Measurements from ENCODE around the gene SAMD4B.
"Not testable (repeated sequence)": the region's sequence is repeated elsewhere in the genome, so short reads cannot be mapped to it uniquely, and the experiment has no call there.

The SAMD4B gene

DNA sequence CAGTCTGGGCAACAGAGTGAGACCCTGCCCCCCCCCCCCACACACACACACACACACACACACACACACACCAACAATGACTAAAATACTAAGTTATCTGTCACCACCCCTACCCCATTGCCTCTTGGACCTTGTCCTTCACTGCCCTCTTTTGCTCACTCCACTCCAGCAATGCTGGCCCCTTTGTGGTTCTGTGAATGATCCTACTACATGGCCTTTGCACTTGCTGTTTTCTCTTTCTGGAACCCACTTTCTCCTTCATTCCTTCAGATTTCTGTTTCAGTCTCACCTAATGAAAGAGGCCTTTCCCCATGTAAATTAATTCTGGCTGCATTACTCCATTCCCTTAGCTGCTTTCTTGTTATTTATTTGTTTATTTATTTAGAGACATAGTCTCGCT, 2.5 kb upstream of the SAMD4B start:
- DNase-seq: no peak

DNA sequence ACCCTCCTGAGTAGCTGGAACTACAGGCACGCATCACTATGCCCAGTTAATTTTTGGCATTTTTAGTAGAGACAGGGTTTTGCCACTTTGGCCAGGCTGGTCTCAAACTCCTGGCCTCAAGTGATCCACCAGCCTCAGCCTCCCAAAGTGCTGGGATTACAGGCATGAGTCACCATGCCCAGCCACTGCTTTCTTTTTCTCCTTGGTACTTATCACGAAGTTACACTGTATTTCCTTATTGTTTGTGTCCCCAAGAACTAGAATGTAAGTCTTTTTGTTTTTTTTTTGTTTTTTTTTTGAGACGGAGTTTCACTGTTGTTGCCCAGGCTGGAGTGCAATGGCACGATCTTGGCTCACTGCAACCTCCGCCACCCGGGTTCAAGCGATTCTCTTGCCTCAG, 2.1 kb upstream of the SAMD4B start:
- DNase-seq: not testable (repeated sequence)

GRCh38 chr19:39341129-39341718, 997 bp upstream of the SAMD4B start:
- DNase-seq: peak; percentile 31 to 39

DNA sequence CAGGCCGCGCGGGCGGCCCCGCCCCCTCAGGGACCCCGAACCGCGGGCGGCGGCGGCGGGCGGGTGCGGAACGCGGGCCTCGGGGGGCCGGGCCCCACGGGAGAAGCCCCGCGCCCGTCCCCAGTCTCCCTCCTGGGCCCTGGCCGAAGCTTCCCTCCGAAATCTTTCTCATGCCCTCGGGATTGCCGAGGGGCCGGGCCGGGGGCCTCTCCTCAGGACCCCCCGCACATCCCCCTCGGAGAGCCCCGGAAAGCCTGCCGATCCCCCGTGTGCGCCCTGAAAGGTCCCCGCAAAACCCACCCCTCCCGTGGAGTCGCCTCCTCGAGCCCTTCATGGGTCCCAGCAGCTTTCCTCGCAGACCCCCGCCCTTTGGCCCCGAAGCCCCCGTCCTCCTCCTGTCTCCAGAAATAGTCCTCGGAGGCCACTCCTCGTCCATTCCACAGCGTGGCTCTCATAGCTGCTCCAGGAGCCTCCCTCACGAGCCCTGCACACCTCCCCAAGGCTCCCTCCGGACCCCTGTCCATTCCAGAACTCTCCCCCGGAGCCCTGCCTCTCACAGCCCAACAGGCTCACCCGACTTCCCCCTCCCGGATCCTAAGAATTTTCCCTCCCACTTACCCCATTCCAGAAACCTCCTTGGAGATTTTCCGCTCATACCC, 555 bp downstream of the SAMD4B start:
- DNase-seq: no peak

- no peak for DNase-seq
Measured at GRCh38 chr19:39345956-39346355, 3.7 kb downstream of the SAMD4B start.

DNA sequence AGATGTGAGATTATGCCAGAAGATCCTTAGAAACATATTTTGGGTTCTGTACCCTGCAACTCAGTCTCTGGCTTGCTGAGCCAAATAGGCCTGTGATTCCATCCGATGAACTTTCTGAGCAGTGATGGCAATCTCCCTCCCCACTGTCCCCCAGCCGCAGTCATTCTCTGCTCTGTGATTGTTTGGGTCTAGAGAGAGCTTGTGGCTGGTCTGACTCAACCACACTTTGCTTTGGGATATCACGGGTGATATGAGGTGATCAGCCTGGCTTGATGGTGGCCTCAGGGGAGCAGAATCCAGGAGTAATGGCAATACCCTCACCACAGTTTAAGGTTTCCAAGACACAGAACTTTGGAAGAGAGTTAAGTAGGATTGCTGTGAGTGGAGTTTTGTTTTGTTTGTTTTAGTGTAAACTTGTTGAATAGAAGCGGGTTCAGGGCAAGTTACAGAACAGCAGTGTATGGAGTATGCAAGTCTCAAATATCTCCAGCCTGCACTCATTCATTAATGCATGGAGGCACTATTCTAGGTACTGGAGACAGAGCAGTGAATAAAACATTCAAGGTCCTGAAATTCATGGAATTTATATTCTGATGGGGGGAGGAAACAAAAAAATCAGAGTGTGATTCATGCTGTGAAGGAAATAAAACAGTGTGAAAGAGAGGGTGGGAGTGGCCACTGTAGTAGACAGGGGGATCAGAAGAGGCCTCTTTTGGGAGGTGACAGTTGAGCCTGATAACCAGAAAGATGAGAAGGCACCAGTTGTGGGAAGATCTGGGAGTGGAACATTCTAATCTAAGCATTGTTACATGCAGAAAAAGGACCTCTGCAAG, 5.3 kb downstream of the SAMD4B start:
- DNase-seq: no peak

DNA sequence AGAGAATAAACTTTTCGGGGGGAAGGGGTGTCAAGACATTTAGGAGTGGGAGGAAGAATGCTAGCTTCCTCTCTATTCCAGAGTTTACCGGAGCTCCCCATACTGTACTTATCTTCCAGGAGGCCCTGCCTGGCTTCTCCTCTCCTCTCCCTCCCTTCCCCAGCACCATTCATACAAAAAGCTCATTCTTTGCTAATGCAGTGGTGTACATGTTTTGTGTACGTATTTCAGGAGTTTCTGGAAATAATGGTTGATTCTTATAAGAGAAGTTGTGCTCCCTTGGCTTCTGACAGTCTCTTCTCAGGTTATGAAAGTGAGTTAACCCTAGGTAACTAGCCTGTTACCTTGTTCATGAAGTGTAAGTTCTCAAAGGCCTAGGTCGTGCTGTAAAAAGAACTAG, 7.1 kb downstream of the SAMD4B start:
- no peak for DNase-seq

DNA sequence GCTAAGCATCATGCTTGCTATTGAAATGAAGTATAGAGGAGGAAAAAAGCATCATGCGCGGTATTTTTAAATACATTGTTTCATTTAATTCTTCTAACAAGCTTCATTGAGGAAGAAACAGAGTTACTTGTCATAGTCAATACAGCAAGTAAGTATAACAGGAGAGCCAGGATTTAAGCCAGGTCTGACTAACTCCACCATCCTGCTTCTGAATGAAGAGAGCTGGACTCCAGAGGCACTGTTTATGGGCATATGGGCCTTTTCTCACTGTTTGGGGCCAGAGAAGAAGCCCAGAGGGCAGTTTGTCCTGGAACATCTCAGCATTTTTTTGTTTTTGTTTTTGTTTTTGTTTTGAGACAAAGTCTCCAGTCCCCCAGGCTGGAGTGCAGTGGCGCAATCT, 7.9 kb downstream of the SAMD4B start:
- no peak for DNase-seq

DNA sequence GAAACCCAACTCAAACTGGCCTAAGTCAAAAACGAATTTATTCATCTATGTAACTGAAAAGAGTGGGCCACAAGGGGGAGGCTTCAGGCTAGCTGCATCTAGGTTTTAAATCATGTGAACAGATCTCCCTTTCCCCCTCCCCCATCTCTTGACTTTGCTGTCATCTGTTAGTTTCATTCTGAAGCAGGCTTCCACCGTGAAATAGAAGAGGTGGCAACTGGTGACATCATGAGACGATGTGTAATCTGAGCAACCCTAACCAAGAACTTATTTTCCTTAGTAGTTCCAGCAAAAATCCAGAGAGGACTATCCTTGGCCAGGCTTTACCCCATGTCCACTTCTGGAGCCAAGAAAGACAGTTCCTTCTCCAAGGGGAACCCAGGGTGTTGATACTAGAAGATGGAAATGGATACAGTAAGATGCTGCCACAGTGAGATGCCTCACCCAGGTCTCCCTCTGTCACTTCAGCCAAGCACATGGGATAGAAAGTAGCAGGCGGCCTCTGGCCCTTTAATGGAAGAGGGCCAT, 9.4 kb downstream of the SAMD4B start:
- peak; percentile 30 to 55 for DNase-seq

DNA sequence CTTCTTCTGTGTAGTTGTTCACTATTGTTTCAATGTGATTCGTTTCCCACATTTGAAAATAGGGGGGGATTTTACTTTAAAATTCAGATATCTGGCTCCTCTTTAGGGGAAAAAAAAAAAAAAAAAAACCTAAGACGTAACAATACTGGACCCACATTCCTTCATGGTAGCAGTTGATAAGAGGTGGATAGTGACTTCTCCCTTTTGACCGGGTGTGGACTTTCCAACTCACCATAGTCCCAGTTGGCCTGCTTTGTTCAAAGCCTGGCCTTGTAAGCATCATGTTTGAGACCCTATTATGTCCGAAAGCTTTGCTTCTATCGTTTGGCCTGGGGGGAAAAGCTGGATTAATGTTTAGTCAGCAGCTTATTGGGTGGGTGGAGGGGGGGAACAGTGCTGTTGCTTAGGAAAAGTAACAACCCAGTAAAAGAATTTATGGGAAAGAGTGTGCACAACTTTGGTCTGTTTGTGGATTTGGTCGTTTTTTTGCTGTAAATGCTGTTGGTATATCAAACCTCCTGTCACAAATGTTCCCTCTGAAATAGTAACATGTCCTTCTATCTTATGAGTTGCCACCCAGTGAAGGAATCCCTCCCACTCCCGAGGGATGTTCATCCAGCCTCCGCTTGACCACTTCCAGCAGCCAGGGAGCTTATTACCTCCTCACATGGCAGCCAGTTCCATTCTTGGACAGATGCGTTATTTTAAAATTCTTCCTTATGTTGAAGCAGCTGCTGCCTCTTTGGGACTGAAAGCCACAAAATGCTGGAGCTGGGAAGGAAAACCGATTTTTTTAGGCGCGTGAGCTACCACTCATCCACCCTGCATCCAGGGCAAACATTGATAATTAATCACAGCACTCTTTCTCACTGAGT, 10.4 kb downstream of the SAMD4B start:
- DNase-seq: no peak

DNA sequence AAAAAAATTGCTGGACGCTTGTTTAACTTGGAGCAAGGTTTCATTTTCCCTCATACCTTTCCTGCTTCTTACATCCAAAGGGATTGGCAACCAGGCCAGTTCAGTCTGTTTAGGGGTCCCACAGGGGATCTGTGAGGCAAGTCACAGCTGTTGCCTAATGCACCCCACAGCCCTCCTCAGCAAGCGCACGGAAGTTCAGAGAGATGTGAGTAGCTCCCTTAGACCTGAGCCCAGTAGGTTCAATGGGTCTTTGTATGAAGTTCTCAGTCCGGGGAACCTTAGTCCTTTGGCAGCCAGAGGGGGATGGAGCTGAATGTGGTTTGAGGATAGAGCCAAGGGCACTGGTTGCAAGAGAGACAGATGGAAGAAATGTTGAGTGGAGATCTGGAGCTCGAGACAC, 13.0 kb downstream of the SAMD4B start:
- no peak for DNase-seq

- no peak for DNase-seq
Measured at GRCh38 chr19:39356073-39356472, 13.9 kb downstream of the SAMD4B start.

- DNase-seq: no peak
Measured at GRCh38 chr19:39356647-39357046, 14.4 kb downstream of the SAMD4B start.

DNA sequence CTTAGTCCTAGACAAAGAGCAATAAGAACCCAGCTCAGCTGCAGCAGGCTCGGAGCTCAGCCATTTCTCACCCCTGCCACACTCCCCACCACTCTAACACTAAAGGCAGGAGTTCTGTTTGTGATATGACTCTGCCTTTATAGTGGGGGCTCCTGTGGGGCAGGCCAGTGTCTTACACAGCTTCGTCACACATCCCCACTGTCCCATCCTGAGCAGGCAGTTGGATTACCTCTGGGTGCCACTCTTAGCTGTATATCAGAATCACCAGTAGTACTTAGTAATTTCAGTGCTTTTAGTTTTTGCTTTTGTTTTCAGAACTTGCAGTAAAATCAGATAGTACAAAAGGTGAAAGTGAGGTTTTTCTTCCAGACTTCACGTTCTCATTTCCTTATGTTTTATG, 16.8 kb downstream of the SAMD4B start:
- no peak for DNase-seq

- no peak for DNase-seq
Measured at GRCh38 chr19:39360599-39360998, 18.4 kb downstream of the SAMD4B start.

- no peak for DNase-seq
Measured at GRCh38 chr19:39362682-39363657, 20.7 kb downstream of the SAMD4B start.

DNA sequence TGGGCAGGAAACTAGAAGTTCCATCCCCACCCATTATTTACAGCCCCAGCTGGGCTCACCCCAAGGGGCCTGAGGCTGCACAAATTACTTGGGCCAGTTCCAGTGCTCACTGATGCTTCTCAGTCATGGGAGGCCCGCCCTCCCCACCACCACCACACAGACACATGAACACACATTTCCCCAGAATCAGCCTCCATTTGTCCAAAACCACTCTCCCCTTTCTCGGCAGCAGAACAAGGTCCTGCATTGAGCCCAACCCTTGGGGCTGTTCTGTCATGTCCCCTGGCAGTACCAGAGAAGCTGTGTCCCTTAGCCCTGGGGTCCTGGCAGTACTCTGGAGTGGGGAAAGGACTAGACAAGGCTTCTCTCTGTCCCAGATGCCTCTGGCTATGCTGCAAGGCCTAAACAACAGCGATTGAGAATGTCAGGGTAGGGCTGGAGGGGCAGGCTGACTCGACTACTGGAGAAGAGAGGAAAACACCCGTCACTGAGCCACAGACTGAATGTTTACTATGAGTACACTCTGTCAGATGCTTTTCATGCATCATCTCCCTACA, 21.8 kb downstream of the SAMD4B start:
- DNase-seq: no peak

GRCh38 chr19:39365531-39365930, 23.3 kb downstream of the SAMD4B start:
- DNase-seq: no peak

- no peak for DNase-seq
Measured at GRCh38 chr19:39369200-39369599, 27.0 kb downstream of the SAMD4B start.

DNA sequence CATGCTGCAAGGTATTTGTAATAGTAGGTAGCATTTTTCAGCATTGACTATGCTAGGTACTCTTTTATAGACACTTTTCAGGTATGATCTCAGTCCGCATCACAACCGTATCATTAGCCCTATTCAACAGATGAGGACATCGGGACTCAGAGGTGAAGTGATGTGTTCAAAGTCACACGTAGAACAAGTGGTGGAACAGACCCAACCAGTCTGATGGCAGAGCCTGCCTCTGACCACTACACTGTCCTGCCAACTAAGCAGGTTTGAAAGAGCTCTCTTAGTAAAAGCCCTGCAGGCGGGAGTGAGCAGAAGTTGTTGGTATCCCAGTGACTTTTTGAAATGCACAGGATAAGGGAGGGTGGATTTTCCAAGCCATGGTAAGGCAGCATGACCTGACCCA, 28.5 kb downstream of the SAMD4B start:
- DNase-seq: no peak

Measured in stimulated activated CD4-positive, alpha-beta T cell treated with anti-CD3 and anti-CD28 coated beads, Interleukin-2, amount 100 ng/mL, for 24 hours (primary cell).